Femur (tissue), 1 donor: ENCODE data around the gene RXFP1.
"Not testable (repeated sequence)": the region's sequence is repeated elsewhere in the genome, so short reads cannot be mapped to it uniquely, and the experiment has no call there.

Experiments
- DNase-seq: peaks from one replicate; pipeline ENCODE4 v3.0.0-alpha.2; 2017

The RXFP1 gene

DNA sequence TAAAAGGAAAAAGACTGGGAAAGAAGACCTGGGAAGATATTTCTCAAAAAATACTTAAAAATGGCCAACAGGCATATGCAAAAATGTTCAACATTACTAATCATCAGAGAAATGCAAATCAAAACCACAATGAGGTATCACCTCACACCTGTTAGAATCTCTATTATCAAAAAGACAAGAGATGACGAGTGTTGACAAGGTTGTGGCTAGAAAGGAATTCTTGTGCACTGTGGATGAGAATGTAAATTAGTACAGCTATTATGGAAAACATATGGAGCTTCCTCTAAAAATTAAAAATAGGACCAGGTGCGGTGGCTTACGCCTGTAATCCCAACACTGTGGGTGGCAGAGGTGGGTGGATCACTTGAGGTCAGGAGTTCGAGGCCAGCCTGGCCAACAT lies 100.0 kb downstream of the RXFP1 start:
- DNase-seq = no peak

DNA sequence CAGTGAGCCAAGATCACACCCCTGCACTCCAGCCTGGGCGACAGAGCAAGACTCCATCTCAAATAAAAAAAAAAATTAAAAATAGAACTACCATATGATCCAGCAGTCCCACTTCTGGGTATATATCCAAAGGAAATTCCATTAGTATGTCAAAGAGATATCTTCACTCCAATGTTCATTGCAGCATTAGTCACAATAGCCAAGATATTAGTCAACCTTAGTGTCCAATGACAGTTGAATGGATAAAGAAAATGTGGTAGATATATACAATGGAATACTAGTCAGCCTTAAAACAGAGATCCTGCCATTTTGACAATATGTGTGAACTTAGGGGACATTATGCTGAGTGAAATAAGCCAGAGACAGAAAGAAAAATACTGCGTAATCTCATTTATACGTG lies 100.6 kb downstream of the RXFP1 start:
- no peak for DNase-seq

DNA sequence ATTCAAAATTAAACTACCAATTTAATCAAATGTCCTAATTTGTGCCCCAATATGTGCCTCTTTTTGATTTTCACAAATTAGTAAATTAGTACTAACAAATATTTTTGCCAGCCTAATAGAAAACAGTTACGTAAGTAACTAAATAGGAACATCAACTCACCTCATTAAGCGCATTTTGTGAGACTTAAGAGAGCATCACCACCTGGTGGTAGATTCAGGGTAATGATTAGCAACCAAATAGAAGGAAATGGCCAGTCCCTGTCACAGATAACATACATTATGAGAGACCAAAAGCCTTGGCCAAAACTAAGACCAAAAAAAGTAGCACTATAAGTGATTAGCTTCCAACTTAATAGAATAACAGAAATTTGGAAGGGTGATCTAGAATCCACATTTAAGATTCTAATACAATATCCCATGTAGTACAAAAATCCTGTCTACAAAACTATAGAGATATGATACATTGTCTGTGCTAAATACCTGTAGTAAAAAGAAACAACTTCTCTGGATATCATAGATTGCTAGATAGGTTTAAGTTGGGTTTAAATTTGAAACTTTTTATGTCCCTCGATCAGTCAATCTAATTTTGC lies 103.3 kb downstream of the RXFP1 start:
- DNase-seq = peak; percentile 20

DNA sequence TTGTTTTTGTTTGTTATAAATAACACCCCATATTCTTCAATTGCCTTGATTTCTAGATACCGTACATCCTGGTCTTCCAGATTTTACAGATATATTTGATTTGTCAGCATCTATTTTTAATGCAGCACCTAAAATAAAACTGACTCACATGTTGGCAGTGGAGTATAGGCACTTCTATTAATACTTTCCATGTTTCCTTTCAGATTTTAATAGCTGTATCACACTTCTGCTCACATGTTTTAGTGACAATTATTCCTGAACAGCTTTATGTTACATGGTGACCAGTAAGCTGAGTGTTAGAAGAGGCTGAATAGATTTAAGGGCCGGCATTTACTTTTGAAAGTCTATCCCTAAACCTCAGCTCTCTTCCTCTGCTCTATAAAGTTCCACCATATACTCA lies 103.9 kb downstream of the RXFP1 start:
- DNase-seq = no peak

DNA sequence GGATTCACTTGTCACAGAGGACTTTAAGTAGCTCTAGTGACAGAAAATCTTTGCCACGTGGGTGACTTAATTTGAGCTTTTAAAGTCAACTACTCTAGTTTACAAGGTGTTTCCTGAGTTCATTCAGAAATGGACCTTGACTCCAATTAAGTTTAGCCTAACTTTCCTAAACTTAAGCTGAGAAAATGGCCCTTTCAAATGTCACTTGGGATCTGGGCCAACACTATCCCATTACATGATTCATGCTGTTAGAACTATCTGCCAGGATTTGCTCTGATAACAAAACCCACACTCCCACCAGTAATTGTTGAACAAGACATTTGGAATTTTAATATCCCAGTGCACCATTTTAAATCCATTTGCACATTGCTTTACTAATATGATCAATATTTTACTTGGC lies 109.2 kb downstream of the RXFP1 start:
- DNase-seq = no peak

DNA sequence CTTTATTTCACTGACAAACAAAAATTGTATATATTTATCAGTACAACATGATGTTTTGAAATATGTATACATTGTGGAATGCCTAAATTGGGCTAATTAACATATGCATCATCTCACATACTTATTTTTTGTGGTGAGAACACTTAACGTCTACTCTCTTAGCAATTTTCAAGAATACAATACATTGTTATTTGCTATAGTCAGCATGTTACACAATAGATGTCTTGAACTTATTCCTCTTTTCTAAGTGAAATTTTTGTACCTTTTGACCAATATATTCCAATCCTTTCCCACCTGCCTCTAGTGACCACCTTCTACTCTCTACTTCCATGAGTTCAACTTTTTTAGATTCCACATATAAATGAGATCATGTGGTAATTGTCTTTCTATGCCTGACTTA lies 114.9 kb downstream of the RXFP1 start:
- no peak for DNase-seq

DNA sequence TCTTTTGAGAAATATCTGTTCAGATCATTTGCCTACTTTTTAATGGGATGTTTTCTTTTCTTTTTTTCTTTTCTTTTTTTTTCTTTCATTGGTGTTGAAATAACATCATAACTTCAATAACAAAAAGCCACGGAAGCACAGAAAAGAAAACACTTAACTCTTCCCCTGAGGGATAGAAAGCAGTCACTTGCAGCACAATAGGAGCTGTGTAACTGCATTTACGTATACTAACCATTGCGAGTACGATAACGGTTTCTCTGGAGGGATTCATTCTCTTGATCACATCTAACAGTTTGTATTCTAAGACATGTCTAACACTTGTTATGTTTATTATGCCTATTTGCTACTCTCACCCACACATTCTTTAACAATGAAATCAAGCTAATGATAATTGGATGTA lies 122.7 kb downstream of the RXFP1 start:
- DNase-seq = no peak

DNA sequence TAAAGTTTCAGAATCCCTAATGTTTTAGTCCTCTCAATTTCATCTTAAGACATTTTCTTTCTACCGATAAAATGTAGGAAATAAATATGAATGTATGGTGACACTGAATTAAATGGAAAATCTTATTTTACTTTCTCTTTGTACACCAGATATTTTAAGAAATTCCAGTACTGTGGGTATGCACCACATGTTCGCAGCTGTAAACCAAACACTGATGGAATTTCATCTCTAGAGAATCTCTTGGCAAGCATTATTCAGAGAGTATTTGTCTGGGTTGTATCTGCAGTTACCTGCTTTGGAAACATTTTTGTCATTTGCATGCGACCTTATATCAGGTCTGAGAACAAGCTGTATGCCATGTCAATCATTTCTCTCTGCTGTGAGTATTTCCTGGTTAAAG lies 123.1 kb downstream of the RXFP1 start:
- no peak for DNase-seq

DNA sequence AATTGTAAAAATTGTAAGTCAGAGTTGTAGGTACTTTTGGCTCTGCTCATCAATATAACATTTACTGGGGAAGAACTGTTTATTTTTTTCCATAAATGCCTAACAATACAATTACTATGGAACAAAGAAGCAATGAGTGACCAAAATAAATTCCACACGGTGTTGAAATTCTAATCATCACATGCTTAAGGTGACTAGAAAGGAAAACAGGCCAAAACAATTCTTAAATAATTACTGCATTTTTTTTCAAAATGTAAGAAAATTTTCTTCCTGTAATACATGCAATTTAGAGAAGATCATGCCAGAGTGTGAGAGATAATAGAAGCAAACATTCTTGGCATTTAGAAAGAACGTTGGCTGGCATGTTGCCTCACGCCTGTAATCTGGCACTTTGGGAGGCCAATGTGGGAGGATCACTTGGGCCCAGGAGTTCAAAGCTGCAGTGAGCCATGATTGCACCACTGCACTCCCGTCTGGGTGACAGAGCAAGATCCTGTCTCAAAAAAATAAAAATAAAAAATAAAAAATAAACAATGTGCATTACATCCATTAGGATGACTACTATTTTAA lies 127.5 kb downstream of the RXFP1 start:
- no peak for DNase-seq

DNA sequence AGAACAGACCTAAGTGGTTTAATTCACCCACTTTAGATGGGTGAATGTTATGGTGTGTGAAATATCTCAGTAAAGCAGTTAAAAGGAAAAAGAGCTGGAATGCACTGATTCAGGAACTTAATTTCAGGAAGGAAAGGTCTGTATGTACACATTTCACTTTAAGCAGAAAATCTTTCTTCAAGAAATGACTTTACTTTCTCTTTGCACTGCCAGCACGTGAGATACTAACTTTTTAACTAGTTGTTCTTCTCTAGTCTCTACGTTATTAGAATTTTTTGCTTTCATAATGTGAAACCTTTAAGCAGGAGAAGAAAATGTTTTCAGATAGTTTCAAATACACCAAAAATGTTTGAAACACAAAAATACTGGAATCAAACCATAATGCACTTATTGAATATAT lies 131.2 kb downstream of the RXFP1 start:
- DNase-seq = no peak

DNA sequence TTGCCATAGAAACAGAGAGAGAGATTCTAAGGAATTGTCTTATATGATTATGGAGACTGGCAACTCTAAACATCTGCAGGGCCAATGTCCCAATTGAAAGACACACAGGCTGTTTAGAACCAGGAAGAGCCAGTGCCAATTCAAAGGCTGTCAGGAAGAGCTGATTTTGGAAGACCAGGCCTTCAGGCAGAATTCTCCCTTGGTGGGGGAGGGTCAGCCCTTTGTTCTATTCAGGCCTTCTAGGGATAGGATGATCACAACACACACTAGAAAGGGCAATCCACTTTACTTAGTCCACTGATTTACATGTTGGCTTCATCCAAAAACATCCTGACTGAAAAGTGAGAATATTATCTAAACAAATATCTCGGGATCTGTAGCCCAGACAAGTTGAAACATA lies 134.8 kb downstream of the RXFP1 start:
- DNase-seq = no peak

DNA sequence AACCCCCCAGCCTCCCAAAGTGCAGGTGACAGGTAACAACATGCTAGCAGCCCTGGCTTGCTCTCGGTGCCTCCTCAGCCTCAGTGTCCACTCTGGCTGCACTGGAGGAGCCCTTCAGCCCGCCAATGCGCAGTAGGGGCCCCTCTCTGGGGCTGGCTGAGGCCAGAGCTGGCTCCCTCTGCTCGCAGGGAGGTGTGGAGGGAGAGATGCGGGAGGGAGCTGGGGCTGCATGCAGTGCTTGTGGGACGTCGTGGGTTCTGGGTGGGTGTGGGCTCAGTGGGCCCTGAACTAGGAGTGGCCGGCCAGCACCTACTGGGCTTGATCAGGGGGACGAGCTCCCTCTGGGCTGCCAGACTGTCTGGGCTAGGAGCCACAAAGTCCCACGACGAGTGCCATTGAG lies 135.6 kb downstream of the RXFP1 start:
- DNase-seq = no peak

DNA sequence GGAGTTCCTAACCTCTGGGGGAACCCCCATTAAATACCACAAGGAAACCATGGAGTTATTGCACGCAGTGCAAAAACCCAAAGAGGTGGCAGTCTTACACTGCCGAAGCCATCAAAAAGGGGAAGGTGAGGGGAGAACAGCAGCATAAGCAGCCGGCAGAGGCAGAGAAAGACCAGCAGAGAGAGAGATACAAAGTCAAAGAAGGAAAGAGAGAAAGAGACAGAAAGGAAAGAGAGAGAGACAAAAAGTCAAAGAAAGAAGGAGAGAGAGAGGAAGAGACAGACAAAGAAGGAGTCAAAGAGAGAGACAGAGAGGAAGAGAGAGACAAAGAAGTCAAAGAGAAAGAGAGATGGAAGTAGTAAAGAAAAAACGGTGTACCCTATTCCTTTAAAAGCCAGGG lies 141.6 kb downstream of the RXFP1 start:
- not testable (repeated sequence) for DNase-seq

DNA sequence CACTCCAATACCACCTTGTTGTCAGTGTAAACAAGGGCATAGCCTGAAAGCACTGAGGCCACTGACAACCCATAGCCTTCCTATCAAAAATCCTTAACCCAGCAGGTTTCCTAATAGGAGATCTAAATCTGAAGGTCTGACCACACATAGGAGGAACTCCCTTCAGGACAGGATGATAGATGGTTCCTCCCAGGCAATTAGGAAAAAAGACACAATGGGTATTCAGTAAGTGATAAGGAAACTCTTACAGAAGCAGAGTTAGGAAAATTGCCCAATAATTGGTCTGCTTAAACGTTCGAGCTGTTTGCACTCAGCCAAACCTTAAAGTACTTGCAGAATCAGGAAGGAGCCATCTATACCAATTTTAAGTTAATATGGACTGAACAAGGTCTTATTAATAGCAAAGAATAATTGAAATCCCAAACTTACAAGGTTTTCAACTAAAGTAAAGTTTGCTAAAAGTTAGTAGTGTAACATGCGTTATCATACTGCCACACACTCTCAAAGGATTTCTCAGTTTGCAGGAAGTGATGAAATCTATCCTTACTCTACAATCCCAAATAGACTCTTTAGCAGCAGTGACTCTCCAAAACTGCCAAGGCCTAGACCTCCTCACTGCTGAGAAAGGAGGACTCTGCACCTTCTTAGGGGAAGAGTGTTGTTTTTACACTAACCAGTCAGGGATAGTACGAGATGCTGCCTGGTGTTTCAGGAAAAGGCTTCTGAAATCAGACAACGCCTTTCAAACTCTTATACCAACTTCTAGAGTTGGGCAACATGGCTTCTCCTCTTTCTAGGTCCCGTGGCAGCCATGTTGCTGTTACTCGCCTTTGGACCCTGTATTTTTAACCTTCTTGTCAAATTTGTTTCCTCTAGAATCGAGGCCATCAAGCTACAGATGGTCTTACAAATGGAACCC lies 142.3 kb downstream of the RXFP1 start:
- not testable (repeated sequence) for DNase-seq

DNA sequence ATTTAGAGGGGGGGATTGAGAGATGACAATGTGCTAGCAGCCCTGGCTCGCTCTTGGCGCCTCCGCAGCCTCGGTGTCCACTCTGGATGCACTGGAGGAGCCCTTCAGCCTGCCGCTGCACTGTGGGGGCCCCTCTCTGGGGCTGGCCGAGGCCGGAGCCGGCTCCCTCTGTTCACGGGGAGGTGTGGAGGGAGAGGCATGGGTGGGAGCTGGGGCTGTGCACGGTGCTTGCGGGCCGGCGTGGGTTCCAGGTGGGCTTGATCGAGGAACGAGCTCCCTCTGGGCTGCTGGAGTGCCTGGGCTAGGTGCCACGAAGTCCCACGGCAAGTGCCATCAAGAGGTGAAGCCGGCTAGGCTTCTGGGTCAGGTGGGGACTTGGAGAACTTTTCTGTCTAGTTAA lies 143.1 kb downstream of the RXFP1 start:
- DNase-seq = no peak

DNA sequence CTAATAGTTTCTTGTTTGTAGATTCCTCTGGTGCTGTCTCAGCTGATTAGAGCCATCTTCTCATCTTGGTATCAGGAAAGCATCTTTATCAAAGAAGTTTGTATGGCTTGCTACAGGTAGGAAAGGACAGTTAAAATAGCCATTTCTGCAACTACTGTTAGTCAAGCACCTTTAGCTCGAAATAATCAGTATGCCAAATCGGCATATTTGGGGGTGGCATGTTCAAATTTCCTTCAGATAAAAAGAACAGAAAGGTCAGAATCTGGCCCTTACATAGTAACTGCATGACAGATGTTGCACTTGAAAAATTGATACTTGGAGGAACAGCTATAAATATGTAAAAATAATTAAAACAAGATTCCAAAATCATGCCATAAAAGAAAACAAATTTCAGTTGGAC lies 145.2 kb downstream of the RXFP1 start:
- no peak for DNase-seq

DNA sequence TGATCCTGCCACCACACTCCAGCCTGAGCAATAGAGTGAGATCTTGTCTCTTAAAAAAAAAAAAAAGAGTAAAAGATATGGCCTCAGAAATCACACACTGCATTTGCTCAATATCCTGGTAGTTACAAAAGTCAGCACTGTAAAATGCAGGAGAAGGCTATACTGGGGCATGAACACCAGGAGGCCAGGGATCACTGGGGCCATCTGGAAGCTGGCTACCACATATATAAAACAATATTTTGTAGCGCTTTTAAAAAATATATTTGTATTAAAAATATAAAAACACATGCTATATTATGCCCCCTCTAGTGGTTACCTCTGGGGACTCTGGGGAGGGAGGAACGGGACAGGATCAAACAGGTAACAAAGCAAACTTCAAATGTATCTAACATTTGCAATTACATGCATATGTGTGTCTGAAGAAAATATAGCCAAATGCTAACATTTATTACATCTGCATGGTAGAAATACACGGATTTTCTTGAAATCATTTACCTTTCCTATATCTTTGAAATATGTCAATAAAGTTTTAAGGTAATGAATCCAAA lies 146.0 kb downstream of the RXFP1 start:
- no peak for DNase-seq

DNA sequence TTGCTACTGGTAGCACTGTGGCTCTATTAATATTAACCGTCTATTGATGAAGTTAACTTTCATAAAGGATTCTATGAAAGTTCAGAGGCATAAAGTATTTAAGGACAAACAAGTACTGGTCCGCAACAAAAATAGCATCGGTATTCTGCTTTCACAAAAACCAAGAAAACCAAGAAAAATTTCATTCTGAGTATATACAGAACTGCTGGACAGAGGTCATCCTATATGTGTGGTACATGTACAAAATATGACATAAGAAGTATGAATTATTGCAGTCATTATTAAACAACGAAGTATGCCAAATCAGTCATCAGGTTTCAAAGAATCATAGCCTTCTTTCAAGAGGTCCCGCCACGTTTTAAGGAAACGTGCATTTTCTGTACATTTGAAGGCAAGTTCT lies 147.6 kb downstream of the RXFP1 start:
- no peak for DNase-seq

DNA sequence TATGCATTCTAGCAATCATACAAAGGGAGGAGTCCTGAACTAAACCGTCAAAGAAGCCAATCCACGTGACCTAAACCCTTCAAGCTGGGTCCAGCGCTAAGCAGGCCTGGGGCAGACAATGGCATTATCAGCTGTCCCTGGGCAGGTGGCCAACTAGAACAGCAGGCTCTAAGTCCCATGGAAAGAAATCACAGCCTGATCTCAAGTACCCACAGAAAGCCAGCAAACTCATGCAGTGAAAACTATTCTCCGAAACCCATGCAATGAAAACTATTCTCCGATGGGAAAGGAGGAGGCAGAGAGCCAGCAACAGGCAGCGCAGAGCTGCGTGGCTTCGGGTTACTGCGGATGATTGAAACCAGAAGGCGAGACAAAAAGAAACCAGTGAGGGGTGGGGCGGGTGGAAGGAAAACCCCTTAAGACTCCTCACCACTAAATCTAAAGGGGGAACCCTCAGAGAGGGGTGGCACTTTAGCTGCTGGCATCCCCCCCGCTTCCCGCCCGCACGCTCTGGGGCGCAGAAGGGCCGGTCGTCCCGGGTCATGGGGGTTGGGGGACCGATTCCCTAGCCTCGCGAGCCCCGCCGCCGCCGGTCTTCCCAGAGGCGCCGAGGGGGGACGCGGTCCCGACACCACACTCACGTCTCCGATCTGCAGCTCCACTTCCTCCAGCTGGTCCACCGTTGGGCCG lies 149.4 kb downstream of the RXFP1 start:
- DNase-seq = peak; percentile 87

DNA sequence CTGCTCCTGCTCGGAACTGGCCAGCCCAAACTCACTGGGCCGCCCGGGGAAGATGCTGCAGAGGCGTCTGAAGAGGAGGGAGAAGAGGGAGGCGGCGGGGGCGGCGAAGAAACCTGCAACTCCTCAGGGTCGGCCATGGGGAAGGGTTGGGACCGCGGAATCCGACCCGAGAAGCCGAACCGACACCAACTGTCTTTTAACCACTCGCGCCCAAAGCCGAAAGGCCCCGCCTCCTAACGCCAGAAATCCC lies 149.9 kb downstream of the RXFP1 start, which contains the start of gene C4orf46:
Gene C4orf46 (minus strand): TSS at position 223 of the 250 bp plus-strand sequence. CDS start 86 bp downstream, at position 137.
- no peak for DNase-seq

DNA sequence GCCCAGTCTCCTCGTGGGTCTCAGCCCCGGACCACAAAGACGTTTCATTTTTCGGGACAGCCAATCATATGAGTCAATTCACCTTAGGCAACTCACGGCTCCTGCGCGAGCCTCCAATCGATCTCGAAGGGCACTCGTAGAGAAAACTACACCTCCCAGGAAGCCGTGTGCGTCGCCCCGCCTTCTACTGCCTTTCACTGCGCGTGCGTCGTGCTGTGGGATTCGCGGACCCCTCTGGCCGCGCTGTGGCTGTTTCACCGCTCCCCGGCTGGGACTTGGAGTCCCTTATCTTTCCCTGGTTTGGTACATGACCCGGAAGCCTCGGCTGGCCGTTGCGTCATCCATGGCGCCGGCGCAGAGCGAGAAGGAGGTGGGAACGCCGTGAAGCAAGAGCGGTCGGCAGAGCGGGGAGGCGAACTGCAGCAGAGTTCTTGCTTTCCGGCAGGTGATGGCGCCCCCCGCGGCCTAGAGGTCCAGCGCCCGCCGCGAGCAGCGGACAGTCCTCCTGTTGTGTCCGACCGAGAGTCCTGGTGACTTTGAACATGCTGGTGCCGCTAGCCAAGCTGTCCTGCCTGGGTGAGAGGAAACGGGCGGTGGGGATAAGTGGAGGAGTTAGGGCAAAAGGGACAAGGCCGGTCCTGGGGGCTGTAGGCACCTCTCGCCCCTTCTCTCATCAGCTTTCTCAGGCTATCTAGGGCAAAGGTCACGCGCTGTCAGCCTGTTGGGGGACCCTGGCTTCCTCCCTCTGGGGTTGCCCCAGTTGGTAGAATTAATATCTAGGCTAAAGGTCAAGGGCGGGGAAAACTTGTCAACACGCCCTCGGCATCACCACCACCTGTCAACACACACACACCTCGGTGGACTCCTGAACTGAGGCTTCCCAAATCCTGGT lies 150.5 kb downstream of the RXFP1 start, which contains the start of gene ETFDH:
Gene ETFDH (plus strand): TSS at position 382 of the 892 bp plus-strand sequence. CDS start 161 bp downstream, at position 543.
- DNase-seq = peak; percentile 100

DNA sequence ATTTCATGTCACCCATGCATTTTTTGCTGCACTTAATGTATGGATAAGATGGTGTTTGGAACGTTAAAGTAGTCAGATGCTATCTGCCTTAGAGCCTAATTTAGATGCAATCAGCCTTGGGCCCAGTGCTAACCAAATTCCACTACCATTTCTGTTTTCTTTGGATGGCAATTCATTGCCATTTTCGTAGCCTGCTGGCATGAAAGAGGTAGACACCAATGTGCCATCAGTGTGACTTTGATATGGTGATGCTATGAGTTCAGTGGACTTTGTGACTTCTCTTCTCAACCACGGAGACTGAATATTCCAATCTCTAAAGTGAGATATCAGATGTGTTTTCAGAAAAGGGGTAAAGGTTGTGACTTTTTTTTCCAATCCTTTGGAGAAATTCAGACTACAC lies 152.0 kb downstream of the RXFP1 start:
- DNase-seq = no peak
